ENCODE measurements around the gene ROR2.
A peak's percentile ranks its signal among the peaks of the same experiment; 100 is the strongest.

ROR2 gene

DNA sequence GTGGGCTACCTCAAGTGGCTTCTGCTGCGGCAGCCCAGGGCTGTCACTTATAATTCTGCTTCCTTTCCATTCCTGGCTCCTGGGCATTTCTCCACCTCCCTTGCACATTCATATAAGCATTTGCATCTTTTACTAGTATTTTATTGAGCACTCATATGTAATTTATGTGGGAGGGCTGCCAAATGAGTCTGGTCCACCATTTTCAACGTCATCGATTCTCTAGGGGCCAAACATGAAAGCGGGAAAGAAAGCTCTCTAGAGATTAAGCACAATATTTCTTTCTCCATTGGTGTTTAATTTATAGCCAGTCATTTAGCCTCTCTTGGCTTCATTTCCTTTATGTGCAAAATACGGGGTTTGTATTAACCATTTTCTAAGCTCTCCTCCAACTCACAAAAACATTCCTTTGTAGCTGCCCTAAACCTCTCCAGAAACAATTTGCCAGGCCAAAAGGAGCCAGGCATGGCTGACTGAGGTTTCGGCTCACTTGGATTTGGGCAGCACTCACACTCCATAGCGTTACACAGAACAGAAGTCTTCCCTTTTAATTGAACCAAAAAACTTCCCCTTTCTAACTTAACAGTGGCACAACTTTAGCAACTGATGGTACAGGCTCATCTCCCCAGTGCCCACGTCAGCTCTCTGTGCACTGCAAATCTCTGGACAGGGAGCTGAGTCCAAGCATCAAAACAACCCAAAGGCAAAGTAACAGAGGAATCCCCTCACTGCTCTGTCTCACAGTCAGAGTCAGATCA is 183.5 kb downstream of the ROR2 start:
- DNase-seq: no peak

DNA sequence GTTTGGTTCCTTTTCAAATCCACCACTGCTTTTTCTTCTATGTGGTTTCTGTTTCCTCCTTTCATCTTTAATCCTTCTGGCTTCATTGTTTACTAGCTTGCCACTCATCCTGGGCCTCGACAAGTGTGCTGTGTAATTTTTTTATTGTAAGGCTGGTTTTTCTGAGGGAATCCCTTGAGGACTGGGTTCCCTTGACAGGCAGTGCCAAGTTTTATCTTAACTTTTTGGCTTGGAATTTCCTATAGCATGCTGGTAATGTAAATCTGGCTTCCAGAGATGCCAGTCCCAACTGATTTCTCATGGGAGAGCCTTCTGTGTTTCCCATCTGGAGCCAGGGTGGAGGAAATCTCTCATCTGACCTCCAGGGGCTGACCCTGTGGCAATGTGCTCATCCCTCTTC is 184.7 kb downstream of the ROR2 start:
- DNase-seq: no peak

DNA sequence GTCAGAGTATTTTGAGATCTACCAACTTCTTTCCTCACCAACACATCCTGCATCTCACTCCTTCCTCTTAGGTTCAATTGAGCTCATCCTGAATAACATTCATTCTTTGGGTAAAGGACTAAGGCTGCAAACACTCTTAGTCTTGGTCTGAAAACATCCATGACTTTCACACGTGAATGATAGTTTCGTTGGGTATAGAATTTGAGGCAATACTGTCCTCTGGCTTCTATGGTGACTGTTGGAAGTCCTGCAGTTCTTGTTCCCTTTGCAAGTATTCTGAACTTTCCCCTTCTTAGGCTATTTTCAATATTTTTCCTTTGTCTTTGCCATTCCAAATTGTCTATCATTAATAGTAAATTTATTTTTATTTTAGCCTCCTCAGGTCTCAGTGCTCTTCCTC is 185.4 kb downstream of the ROR2 start:
- no peak for DNase-seq

DNA sequence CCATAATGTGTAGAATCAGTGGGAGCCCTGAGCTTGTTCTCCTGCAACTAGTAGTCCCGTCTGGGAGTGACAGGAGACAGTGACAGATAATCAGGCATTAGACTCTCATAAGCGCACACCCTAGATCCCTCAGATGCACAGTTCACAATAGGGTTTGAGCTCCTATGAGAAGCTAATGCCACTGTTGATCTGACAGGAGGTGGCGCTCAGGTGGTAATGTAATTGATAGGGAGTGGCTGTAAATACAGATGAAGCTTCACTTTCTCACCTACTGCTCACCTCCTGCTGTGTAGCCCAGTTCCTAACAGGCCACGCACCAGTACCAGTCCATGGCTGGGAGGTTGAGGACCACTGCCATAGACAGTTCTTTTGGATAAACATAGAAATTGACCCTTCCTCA is 188.7 kb downstream of the ROR2 start:
- DNase-seq: no peak

DNA sequence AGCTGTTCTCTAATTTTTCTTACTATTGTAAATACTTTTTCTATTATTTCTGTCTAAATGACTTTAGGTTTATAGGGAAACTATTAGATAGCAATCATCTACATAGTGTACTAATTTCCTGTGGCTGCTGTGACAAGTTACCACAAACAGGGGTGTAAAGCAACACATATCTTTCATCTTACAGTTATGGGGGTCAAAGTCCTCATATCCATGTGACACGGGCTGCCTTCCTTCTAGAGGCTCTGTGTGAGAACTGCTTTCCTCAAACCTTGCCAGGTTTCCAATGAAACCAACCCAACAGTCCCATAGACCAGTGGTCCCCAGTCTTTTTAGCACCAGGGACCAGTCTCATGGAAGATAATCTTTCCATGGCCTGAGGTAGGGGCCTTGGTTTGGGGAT is 189.1 kb downstream of the ROR2 start:
- DNase-seq: no peak

DNA sequence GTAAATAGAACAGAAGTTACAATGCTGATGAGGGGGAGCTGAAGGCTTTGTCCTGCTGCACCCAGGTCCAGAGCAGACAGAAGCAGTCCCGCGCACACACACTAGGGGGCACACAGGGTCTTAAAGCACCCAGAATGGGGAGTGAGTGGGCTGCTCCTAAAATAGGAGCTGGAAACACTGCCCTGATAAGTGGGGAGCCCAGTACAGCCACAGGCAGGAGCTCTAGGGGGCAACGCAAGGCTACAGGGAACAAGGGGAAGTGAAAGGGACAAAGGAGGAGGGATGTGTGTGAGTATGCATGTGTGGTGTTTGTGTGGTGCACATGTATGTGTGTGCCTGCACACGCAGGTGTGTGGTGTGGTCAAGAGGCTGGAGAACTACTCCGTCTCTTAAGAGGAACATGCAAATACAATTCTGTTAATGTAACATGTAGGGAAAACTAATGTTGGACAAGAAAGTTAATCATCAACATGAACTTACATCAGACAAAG is 191.5 kb downstream of the ROR2 start:
- peak; percentile 39 for DNase-seq

DNA sequence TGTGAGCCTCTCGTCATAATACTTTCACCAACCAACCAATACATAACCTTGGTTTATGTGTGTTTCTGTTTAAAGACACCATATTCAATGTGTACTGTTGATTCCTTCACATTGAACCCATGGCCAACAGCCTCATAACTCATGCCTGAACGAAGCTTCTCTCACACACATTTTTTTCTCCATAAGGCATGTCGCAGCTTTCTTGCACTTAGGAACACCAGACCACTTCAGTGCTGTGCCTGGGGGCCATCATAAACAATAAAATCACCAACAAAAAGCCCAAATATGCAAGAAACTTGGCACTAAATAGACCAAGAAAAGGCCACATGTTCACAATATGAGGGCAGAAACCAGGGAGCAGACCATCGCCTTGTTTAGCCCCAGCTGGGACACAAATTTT is 192.2 kb downstream of the ROR2 start:
- no peak for DNase-seq

DNA sequence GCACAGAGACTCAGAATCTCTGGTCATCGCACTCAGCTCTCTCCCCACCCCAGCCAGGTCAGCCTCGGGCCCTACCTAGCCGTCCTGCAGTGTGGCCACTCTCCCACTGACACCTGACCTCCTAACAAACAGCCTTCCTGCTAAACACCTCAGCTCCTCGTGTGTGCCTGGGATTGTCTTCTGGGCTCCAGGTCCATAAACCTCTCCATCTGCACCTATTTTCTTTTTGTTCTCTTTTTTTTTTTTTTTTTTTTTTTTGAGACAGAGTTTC is 193.6 kb downstream of the ROR2 start:
- DNase-seq: no peak

DNA sequence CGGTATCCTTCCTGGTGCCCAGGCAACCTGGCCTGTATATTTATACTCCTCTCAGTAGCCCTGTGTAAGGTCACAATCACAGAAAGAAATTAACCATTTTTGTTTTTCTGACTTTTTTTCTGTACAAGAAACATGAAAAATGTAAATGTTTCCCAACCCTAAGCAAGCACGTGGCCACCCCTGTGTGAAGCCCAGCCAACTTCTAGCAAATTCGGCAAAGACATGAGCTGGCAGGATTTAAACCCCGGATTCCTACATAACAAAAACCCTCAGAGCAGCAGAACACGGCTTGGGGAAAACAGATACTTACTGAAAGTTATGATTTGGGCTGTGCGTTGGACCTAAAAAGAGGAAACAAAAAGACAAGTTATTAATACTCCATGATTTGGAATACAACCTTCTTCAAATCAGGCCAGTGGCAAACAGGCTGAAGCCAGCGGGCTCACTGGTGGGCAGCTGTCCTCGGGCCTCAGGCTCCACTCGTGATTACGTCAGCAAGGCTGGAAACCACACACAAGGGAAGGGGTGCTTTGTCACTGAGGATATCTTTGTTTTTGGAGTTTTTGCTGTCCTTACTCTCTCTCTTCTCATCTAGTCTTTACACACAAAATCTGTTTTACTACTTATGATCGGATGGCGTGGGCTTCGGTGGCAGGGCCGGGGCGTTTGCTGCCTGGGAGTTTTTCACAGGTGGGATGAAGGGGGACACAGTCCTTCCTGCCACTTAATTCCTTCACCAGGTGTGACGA is 194.1 kb downstream of the ROR2 start:
- no peak for DNase-seq

DNA sequence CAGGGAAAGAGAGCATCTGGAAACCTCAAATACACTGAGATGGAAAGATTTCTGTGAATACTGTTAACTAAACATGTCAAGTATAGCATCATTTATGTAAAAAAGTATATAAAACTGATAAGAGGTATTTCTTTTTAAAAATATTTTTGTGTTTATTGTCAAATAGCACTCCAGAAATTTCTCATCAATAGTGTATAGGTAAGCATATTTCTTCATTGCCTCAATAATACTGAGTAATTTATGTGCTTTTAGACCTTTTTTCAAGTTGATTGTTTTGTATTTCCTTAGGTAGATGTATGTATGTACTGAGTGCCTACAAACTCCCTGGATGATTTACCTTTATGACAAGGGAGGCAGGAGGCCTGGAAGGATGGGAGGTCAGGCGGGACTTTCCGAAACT is 196.3 kb downstream of the ROR2 start:
- DNase-seq: no peak

DNA sequence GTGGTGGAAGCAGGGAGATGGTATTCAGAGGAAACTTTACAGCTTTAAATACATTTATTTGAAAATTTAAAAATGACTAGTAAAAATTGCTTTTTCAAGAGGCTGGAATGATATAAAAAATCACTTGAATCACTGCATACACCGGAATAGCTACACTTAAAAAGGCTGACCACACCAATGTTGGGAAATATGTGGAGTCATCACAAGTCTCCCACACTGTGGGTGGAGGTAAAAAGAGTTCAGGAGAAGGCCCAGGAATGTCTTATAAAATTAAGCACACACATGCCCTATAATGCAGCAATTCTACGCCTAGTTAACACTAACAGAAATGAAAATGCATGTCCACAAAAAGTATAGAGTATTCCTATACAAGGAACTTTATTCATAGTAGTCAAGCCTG is 198.1 kb downstream of the ROR2 start:
- DNase-seq: no peak

DNA sequence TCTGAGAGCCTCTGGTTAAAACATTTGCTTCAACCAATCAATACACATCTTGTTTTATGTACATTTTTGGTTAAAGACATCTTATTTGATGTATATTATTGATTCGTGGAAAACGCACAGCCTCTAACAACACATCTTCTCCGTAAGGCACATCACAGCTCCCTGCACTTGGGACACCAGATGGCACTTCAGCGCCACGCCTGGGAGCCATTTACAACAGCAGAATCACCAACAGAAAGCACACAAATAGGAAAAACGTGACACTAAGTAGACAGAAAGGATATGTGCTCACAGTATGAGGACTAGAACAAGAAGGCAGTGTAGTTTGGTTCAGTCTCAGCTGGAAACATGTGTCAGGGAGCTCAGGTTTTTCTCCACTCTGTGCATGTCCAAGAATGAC is 199.7 kb downstream of the ROR2 start:
- no peak for DNase-seq

DNA sequence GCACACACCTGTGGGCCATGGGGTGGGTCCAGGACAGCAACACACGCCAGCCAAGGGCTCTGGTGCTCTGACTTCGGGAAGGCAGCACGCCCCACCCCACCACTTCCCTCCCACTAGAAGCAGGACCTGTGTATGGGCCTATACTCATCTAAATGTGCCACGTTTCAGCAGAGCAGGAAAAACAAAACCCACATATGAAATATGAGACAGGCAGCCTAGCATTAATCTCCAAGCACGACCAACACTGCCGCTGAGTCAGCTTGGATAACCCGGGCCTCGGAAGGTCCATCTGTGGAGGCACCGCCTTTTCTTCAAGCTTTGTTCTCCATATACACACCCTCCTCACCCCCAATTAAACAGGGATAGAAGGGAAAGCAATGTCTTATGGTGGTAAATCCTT is 203.1 kb downstream of the ROR2 start:
- DNase-seq: no peak

DNA sequence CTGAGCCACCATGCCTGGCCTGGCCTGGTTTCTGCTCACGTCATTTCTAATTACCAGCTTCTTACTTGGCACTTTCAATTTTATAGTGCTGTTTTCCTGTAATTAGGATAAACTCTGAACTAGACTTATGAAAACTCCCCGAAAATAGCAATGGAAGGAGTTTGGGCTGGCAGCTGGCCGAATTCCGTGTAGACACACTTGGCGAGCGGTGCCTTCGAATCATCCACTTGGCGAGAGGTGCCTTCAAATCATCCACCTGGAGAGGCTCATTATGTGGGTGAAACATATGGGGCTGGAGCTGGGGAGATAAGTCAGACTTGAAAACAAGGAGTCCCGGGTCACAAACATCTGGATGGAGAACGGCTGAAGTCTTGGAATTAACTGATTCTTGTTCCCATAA is 203.7 kb downstream of the ROR2 start:
- DNase-seq: no peak

DNA sequence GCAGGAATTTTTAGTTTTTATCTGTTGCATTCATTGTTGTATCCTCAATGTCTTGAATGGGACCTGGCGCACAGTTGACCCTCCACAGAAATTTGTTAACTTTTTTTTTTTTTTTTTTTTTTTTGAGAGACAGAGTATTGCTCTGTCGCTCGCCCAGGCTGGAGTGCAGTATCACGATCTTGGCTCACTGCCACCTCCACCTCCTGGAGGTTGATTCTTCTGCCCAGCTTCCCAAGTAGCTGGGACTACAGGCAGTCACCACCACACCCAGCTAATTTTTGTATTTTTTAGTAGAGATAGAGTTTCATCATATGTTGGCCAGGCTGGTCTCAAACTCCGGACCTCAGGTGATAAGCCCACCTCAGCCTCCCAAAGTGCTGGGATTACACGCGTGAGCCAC is 205.9 kb downstream of the ROR2 start:
- no peak for DNase-seq

DNA sequence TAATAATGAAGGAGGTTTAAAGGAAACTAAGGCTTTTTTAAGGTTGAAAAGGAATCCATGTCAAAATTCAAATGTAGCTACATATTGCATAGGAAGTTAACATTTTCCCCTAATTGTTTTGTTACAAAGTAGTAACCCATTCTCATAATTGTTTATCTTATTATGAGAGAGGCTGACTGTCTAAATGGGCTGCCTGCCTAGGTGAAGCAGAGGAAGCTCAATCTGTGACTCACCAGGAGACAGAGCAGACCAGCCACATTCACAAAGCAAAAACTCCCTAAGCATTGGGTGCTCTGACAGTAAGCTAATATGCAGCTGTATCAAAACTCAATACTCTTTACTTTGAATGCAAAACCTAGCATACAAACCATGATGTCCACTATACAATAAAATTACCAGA is 208.5 kb downstream of the ROR2 start:
- DNase-seq: no peak

DNA sequence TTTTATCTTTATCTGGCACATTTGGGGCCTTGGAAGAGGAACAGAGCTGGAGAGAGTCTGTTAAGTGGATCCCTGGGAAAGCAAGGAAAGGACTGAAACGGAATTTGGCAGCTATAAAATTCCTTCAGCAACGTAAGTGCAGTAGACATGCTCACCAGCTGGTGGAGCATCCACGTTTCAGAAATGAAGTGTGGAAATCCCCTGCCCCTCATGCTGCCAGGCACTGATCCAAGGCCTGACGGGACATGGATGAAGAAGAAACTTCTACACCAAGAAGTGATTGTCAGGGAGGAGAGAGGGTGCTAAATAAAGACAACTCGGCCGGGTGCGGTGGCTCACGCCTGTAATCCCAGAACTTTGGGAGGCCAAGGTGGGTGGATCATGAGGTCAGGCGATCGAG is 209.3 kb downstream of the ROR2 start:
- no peak for DNase-seq

DNA sequence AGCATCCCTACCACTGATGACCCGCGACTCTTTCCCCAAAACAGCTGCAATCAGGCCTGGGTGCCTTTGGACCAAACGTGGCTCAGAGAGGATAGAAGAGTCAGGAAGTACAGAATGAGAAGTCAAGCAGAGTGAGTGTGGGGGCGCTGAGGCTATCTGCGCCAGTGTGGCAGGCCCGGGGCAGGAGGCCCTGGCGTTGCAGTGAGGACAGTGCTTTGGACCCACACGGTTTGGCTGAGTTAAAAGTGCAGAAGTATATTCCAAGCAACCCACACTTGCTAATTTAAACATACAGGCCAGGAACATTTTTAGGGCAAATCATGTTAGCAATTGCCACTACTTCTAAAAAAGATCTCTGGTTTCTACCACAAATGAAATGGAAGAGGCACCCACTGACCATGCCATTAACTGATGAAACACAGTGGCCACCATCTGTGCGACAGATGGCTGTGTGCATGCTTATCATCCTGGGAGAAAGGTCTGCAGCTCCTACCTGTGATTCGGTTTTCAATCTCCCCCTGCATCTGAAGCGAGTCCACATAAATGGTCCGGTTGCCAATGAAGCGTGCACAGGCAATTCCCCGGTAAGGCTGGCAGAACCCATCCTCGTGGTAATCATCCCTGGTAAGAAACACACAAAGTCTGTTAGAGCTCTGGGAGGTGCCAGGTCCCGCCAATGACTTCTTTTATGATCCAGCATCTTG is 213.0 kb downstream of the ROR2 start:
- DNase-seq: no peak

DNA sequence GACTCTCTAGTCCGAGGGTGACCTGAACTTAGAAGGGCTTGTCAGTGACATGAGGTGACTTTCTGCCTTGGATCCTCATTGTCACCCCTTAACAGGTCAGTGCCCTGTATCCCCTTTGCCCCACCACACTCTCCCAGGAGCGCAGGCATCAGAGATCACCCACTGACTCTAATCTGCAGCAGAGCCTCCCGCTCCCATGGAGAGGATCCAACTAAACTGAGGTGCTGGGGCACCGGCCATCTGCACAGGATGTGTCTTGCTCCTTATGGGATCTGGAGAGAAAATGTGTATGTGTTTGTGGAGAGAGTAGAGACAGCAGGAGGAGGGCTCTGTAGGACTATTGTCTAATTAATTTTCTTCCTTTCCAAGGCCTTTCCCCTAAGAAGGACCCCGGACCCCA is 213.7 kb downstream of the ROR2 start:
- DNase-seq: no peak

DNA sequence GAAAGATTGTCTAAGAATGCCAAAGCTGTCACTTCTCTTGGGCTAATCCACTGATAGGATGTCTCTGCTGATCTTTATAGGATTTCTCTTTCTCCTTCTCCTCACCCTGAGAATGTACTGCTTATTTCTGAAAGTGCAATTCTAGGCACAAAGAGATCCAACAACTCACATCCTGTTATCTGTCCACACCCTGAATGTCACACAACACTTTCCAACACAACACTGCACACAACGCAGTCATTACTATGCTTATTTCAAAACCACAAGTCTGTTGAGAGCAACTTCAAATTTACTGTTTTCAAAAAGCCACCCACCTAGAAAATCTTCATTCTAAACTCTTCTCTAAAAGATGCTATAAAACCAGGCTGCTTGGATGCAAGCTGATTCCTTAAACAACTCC is 215.0 kb downstream of the ROR2 start:
- DNase-seq: no peak

DNA sequence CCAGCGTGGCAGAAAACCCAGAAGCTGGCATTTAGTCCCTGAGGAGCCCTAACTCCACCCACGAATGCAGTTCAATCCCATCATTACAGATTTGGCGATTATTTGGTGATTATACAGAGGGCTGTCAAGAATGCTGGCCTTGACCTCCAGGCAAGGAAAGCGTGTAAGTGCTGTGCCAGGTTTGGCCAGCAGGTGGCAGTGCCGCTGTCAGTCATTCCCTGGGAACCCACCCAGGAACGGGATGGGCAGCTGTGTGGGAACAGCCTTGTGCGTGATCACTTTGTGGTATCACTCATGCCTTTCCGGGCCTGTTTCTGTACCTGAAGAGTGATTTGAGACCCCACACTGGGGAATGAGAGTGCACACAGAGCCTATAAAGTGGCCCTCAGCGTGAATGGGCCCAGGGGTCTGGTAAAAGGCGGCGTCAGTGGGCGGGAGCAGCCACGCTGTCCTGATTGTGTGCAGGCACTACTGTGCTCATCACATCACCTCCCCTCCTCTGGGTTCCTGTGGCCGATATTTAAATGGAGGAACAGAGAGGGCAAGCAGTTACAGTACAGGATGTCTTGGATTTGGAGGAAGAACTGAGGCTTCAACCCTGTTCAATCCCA is 215.6 kb downstream of the ROR2 start:
- DNase-seq: peak; percentile 45

DNA sequence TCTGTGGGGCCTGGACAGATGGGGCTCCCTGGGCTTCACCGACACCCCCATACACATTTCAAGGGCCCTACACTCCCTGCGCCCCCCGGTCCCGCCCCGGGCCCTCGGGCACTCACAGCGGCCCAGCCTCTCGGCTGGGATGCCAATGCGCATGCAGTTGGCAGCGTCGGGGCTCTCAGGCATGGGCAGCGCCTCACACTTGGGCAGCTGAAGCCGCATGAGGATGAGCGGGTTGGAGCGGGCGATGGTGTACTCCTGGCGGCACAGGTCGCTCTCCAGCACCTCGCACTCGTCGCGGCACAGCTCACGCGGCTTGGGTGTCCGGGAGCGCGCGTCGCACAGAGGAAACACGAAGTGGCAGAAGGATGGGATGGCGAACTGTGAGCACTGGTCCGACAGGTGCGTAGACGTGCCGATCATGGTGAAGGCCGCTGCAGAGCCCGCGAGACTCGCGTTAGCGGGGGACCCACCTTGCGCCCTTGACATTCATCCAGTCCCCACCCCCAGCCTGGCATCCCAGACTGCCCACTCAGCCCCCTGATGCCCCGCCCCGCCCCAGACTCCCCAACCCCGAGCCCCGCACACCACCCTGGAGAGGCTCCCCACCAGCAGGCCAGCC is 216.9 kb downstream of the ROR2 start:
- no peak for DNase-seq

All from activated CD4-positive, alpha-beta T cell treated with anti-CD3 and anti-CD28 coated beads, Interleukin-2, amount 50 U/mL, for 16 hours (primary cell).